ENCODE data around the gene TCF23.
"Not testable (repeated sequence)": the region's sequence is repeated elsewhere in the genome, so short reads cannot be mapped to it uniquely, and the experiment has no call there.

The TCF23 gene

DNA sequence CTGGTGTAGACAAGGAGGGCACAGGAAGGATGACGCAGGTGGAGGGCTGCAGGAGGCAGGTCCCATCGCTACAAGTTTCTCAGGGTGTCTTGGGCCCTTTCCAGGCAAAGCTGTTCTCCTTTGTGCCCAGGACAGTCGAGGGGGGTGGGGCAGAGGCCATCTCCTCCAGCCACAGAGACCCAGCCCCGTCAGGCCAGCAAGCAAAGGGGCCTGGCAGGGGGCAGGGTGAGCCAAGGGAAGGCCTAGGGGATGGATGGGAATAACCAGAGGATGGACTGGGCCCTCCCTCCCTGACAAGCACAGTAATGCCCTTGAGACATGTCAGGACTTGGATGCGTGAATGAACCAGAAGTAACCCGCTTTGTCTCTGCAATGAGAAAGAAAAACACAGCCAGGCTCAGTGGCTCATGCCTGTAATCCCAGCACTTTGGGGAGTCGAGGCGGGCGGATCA, 6.3 kb downstream of the TCF23 start:
- DNase-seq, result no peak

DNA sequence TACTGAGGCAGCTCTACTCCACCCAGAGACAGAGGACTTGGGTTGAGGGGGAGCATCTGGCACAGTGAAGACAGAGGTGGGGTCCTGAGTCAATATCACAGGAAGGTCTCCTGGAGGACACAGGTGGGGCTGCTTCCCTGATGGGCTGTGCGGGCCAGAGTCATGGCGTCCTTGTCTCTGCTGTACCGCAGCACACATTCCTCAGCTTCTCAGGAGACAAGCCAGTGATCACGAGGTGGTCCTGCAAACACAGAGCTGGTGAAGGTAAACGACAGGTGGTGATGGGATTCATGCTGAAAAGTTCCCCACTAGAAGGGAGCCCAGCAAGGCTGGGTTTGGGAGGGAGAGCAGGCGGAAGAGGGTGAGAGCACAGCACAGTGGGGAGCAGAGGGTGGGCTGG, 9.7 kb downstream of the TCF23 start:
- no peak for DNase-seq

DNA sequence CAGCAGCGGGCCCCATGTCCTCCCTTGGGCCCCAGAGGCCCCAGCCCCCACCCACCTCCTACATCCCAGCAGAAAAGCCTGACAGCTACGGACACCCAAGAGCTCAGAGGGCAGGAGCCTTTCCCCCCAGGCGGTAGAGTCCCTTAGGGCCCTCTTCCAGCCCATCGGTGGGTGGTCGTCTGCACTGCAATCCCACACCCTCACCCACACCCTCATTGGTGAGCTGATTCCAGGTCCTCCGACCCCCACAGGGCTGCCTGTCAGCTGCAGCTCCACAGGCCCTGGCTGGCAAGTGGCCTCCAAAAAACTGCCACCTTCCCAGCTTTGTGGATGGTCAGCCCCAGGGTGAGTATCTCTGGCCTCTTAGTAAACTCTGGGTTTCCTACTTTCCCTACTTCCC, 10.5 kb downstream of the TCF23 start:
- DNase-seq, result no peak

DNA sequence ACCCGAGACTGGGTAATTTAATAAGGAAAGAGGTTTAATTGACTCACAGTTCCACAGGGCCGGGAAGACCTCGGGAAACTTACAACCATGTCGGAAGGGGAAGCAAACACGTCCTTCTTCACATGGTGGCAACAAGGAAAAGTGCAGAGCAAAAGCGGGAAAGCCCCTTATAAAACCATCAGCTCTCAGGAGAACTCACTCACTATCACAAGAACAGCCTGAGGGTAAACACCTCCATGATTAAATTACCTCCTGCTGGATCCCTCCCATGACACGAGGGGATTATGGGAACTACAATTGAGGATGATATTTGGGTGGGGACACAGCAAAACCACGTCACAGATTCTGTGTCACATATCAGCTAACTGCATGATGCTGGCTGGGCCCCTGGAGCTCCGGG, 11.4 kb downstream of the TCF23 start:
- DNase-seq, result no peak

DNA sequence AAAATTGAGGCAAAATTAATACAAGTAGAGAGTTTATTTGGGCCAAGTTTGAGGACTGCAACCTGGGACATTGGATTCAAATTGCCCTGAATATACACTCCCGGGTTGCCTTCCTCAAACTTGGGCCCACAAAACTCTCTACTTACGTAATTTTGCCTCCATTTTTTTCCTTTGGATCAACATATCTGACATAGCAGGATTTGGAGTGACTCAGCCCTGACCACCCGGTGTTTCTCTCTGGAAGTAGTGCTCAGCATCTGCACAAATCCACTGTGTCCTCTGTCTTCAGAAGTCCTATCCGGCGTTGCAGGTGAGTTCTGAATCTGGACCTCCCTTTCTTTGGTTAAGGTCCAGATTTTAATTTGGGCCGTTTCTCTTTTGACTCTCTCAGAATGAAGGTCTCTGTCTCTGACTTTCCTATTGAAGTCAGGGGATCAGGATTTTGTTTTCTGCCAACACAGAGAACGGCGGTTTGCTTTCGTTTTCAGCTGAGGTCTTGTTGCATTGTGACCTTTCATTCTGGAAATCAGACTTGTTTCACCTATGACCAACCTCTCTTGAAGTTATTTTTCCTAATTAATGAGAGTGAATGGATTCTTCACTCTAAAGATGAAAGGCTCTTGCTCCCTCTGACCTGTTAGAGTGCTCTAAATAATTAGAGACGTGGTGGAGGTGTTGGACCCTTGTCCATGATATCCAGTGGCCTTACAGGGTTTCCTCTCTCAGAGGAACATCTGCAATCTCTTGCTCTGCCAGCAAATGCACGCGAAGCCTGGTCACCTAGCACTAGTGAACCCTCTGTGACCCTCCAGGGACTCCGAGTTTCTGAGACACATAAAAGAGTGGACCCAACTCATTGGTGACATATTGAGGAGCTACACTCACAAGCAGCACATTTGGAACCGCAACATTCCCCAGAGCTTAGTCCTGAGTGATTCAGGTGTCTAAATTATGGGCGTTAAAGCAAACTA, 13.6 kb downstream of the TCF23 start:
- no peak for DNase-seq

DNA sequence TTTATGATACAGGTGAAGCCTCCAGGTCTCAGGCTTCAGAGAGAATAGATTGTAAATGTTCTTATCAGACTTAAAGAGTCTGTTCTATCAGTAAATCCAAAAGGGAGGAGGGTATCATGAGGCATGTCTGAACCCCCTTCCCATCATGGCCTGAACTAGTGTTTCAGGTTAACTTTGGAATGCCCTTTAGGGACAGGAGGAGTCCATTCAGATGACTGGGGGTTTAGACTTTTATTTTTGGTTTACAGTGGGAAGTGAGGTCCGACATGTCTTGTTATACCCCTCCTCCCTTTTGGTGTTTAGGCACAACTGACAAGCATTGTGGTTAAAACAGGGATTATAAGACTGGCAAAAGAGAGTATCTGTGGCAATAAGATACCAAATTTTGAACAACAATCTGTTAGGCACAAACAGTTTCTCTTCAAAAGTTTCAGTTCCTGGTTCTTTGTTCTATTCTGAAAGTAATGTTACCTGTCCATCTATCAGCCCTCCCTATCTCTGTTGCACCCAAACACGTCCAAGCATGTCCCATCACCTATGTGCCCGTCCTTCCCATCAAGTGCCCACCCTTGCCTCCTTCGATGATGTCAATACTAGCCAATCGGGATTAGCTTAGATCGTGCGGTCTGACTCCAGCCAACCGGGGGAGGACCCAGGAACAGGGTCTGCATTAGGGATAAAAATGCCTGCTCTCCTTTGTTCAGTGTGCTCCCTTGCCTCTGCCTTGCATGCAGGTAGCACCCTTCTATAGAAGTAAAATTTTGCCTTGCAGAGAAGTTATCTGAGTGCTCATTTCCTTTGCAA, 16.4 kb downstream of the TCF23 start:
- DNase-seq, result no peak

DNA sequence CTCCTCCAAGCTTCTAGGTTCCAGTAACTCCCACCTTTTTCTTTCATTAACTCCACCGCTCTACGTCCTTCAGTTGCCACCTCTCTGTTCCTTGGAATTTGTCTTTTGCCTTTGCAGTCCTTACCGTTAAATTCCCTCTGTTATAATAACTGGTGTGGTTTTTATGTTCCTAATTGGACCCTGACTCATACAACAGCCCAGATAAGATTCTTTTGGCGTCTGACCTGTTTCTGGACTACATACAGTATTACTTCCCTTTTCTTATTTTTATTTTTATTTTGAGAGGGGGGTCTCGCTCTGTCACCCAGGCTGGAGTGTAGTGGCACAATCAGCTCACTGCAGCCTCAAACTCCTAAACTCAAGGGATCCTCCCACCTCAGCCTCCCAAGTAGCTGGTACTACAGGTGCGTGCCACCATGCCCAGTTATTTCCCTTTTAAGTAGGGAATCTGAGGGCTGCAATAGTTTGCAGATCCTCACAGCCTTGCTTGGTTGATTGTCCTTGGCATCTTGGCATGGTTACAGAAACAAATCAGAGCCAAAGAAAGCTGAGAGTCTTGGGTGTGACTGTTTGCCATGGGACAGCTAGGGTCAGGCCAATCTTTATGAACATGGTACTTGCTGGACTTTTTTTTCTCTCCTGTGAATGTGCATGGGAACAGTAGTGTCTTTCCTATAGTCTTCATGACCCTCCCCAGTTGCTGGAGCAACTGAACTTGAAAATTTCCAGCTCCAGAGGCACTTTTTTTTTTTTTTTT, 22.0 kb downstream of the TCF23 start:
- no peak for DNase-seq

DNA sequence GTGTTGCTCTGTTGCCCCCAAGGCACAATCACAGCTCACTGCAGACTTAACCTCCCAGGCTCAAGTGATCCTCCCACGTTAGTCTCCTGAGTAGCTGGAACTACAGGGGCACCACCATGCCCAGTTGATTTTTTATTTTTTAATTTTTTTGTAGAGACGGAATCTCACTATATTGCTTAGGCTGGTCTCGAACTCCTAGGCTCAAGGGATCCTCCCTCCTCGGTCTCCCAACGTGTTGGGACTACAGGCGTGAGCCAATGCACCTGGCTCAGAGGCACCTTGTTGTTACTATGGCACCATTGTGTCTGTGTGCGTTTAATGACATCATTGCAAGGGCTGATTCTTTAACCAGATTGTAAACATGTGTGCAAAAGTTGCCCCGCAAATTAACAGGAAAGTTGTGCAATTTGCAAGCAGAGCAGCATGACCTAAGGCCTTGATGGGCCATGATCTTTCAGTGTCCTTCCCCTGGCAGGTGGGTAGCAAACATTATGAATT, 22.6 kb downstream of the TCF23 start:
- no peak for DNase-seq

DNA sequence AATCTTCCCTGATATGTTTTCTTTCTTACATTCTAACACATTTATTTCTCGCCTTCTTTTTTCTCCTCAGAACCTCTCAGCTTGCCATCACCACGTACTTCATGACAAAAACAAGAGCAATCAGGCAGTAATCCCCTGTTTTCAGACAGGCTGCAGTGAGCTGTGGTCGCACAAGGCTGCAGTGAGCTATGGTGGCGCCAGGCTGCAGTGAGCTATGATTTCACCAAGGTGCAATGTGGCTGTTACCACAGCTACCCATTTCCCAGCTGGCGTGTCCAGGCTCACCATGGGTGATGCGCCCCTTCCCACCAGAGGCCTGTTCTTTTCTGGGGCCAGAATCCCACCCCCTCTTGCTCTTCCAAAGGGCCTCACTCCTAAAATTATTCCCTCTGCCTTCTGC, 25.8 kb downstream of the TCF23 start:
- DNase-seq, result no peak

DNA sequence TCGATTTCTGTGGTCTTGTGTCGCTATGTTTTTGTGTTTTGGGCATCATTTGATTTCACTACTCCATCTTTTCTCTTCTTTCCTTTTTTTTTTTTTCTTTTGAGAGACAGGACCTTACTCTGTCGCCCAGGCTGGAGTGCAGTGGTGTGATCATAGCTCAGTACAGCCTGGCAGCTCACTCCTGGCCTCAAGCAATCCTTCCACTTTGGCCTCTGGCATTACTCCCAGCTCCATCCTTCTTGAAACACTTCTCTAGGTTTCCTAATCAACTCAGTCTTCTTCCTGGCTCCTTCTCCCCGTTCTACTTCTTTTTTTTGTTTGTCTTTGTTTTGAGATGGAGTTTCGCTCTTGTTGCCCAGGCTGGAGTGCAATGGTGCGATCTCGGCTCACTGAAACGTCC, 26.5 kb downstream of the TCF23 start:
- no peak for DNase-seq

DNA sequence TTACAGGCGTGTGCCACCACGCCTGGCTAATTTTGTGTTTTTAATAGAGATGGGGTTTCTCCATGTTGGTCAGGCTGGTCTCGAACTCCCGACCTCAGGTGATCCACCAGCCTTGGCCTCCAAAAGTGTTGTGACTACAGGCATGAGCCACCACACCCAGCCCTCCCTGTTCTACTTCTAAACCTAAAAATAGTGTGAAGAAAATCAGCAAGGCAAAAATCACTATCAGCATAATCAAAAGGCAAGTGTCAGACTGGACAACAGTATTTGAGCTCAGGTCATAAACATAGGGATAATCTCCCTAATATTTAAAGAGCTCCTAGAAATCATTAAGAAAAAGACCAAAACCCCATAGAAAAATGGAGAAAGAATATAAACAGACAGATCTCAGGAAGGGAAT, 27.0 kb downstream of the TCF23 start:
- not testable (repeated sequence) for DNase-seq

DNA sequence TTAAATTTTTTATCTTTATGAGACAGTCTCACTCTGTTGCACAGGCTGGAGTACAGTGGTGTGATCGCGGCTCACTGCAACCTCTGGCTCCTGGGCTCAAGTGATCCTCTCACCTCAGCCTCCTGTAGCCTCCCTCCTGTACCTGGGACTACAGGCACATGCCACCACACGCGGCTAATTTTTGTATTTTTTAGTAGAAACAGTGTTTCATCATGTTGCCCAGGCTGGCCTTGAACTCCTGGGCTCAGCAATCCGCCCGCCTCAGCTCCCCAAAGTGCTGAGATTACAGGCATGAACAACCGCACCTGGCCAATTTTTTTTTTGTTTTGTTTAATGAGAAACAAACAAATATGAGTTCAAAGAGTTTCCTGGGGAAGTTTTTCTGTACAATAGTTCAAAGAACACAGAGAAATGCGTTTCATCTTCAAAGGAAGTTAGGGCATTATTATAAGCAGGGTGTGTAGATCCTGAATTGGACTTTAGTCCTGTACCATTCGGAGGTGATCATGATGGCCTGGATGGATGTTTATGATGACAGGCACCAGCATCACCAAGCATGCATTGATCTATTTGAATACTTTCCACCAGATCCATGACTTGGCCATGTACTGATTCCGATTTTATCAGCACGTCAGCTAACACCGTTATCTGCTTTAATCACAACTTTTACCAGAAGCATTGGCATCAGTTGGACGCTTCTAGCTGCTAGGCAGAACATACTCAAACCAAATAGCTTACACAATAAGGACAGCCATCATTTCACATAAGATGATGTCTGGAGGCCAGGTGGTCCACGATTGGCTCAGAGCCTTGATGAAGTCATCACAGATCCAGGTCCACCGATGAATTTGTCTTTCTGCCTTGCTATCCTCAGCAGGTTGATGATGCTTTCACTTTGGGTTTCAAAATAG, 28.9 kb downstream of the TCF23 start:
- no peak for DNase-seq

DNA sequence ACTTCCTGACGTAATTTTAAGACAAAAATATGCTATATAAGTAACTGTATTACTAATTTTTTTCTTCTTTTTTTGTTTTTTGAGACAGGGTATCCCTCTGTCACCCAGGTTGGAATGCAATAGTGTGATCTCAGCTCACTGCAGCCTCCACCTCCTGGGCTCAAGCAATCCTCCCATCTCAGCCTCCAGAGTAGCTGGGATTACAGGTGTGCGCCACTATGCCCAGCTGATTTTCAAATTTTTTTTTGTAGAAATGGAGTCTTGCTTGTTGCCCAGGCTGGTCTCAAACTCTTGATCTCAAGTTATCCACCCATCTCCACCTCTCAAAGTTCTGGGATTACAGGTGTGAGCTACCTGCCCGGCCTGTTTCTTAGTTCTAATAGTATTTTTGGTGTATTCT, 29.7 kb downstream of the TCF23 start:
- no peak for DNase-seq

DNA sequence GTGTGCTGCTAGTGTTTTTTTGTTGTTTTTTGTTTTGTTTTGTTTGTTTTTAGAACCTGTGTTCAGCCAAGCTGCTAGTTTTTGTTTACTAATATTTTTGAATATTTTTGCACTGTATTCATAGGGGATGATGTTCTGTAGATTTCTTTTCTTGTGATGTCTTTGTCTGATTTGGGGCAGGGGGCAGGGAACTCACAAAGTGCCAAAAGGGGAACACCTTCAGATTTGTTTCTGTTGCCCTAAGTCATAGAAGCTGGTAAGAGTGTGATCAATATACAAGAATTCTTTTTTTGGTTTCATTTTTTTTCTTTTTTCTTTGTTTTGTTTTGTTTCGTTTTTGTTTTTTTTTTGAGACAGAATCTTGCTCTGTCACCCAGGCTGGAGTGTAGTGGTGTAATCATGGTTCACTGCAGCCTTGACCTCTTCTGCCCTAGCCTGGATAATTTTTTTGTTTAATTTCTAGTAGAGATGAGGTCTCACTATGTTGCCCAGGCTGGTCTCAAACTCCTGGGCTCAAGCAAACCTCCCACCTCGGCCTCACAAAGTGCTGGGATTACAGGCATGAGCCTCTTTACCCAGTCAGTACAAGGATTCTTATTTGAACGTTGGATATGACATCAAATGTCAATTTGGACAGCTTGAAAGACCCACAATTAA, 30.7 kb downstream of the TCF23 start:
- no peak for DNase-seq

DNA sequence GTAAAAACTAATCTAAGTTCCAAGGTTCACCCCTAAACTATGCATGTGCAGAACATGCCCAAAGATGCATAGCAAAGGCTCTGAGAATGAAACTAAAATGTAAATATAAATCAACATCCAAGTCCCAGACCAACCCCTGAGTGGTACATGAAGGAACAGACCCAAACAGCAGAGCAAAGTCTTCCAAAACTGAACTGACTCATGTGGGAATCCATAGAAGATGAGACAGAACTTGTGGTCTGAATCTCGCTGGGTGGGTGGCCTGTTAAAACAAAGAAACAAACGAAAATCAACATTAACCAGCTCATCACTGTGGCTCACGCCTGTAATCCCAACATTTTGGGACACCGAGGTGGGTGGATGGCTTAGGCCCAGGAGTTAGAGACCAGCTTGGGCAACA, 33.5 kb downstream of the TCF23 start:
- DNase-seq, result no peak

DNA sequence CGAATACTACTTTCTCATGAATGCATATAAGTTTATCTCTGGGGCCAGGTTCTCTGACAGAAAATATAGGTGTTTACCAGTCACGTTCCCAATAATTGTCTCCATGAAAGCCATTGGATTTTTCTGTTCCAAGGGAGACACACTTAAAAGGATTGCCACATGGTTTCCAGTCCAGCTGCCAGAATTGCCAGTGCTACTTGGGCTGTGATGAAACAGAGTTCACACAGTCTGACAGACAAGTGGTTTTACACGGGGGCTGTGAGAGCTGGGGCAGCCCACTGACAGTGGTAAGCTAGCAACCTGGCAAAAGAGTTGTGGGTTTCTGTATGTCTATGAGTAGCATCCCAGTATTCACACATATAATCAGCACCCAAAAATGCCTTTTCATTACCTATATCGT, 35.3 kb downstream of the TCF23 start:
- DNase-seq, result no peak

DNA sequence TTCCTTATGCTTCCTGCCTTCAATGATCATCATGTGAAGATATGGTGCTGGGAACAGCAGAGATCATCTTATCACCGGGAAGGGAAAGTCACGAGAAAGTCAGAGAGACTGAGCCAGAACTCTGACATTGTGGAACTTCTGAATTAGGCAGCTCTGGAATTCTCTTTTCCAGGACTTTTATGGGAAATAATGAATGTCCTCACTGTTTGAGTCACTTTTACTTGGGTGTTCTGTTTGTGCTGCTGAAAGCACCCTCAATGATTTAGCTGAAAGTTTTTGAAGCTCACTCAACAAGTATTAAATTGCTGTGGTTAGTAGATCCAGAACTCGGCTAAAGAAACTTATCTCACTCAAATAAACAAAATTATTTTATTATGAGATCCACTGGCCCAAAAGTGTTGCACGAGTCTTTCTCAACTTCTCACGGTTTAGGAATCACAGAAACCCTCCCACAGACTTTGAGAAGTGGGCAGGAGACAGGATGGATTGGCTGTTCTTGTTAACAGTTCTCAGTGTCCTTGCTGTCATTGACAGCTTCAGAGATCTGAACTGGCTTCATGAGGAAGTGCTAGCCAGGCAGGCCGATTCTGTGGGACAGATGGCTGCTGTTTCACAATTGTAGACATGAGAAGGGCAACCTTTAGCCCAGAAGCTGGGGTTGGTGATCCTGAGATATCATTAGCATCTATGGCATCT, 36.7 kb downstream of the TCF23 start:
- DNase-seq, result no peak

DNA sequence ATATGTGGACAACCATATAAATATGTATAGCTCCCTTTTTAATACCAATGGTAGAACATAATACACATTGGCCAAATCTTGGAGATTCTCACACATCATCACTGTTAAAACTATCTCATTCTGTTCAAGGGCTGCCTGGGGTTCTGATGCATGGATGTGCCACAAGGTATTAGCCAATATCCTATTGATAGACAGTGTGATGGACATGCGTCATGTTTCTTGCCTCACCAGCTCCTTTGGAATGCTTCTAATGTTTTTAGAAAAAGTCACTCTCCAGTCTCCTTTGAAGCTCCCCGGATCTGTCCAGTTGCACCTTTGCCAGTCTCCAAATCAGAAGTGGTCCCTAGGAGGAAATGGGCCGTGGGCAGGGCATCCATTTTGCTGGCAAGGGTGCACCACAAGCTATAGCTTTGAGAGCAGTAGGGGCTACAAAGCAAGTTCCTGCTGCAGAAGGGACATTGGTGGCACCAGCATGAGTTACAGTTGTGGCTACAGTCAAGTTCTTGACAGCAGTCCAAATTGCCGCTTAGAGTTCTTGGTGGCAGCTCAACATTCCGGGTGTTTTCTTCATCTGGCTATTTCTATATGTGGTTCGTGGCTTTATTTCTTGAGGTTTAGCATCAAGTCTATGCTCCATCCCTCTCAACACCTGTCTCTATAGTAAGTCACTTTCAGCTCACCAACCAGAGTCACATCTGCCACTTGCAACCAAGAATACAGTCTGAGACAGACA, 38.0 kb downstream of the TCF23 start:
- no peak for DNase-seq

DNA sequence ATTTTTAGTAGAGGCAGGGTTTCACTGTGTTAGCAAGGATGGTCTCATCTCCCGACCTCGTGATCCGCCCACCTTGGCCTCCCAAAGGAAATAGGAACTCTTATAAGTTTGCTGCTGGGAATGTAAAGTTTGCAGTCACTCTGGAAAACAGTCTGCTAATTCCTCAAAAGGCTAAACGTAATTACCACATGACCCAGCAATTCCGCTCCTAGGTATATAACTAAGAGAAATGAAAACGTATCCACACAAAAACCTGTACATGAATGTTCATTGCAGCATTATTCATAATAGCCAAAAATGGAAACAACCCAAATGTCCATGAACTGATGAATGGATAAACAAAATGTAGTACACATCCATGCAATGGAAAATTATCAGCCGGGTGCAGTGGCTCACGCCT, 41.2 kb downstream of the TCF23 start:
- no peak for DNase-seq

Data from activated CD4-positive, alpha-beta T cell treated with anti-CD3 and anti-CD28 coated beads, Interleukin-2, Interleukin-6, amounts not matched to agents 100 ng/mL and 50 ng/mL, durations not matched to agents 16 hours and 8 hours (primary cell).